MM.1S (cell line): Measurements from ENCODE around the gene POLQ.

Source experiments
- DNase-seq: peaks from one replicate; pipeline ENCODE4 v3.0.0-alpha.2; 2015
- H2AFZ ChIP-seq: fragments of 300-600 bp; sonication (generic); 2 replicates; pipeline ENCODE4 v1.6.0; 2016; ENCODE audit warnings: antibody characterized with exemption, low read length
- H3F3A ChIP-seq: fragments of 300-600 bp; sonication (generic); 2 replicates; pipeline ENCODE4 v1.6.1; 2016; ENCODE audit warnings: mild to moderate bottlenecking, antibody characterized with exemption, low read length, moderate library complexity, mixed read lengths; ENCODE audit not compliant: insufficient read depth
- H3K27ac ChIP-seq: fragments of 300-600 bp; sonication (generic); 2 replicates; pipeline ENCODE4 v1.5.1; 2016; ENCODE audit warnings: mild to moderate bottlenecking, low read length
- H3K27me3 ChIP-seq: fragments of 300-600 bp; sonication (generic); replicated peaks from 2 replicates; pipeline ENCODE4 v1.6.0; 2016; ENCODE audit warnings: low read length; ENCODE audit not compliant: insufficient read depth
- H3K36me3 ChIP-seq: fragments of 300-600 bp; sonication (generic); replicated peaks from 2 replicates; pipeline ENCODE4 v1.6.1; 2016; ENCODE audit warnings: mild to moderate bottlenecking, low read length, mixed read lengths; ENCODE audit not compliant: insufficient read depth
- H3K4me1 ChIP-seq: fragments of 300-600 bp; sonication (generic); 2 replicates; pipeline ENCODE4 v1.6.1; 2016; ENCODE audit warnings: low read length, mixed read lengths
- H3K4me2 ChIP-seq: fragments of 300-600 bp; sonication (generic); 2 replicates; pipeline ENCODE4 v1.6.0; 2016; ENCODE audit warnings: low read depth, low read length
- H3K4me3 ChIP-seq: fragments of 300-600 bp; sonication (generic); 2 replicates; pipeline ENCODE4 v1.5.1; 2016; ENCODE audit warnings: low read length, mixed read lengths
- H3K79me2 ChIP-seq: fragments of 300-600 bp; sonication (generic); 2 replicates; pipeline ENCODE4 v1.6.1; 2016; ENCODE audit warnings: mixed run types, low read length, mixed read lengths
- H3K9ac ChIP-seq: fragments of 300-600 bp; sonication (generic); 2 replicates; pipeline ENCODE4 v1.6.1; 2016; ENCODE audit warnings: low read length, mixed read lengths
- H3K9me2 ChIP-seq: fragments of 300-600 bp; sonication (generic); replicated peaks from 2 replicates; pipeline ENCODE4 v1.6.1; 2016; ENCODE audit warnings: mild to moderate bottlenecking, low read length, mixed read lengths; ENCODE audit not compliant: insufficient read depth
- H3K9me3 ChIP-seq: fragments of 300-600 bp; sonication (generic); replicated peaks from 2 replicates; pipeline ENCODE4 v1.6.1; 2016; ENCODE audit warnings: mild to moderate bottlenecking, low read length, mixed read lengths; ENCODE audit not compliant: insufficient read depth
- H4K20me1 ChIP-seq: fragments of 300-600 bp; sonication (generic); 2 replicates; pipeline ENCODE4 v1.6.1; 2016; ENCODE audit warnings: mild to moderate bottlenecking, low read length, moderate library complexity, mixed read lengths; ENCODE audit not compliant: insufficient read depth
- EZH2 ChIP-seq: fragments of 300-600 bp; sonication (generic); optimal IDR thresholded peaks from 2 replicates; pipeline ENCODE3; 2017; ENCODE audit warnings: low read depth, mild to moderate bottlenecking, antibody characterized with exemption, low read length, mixed read lengths
- EZH2phosphoT487 ChIP-seq: fragments of 300-600 bp; sonication (generic); IDR thresholded peaks from 2 replicates; pipeline ENCODE4 v1.6.1; 2018; ENCODE audit warnings: antibody characterized with exemption, low read length
- TF ChIP-seq, protein P1 (sequence below): fragments of 300-600 bp; sonication (generic); IDR thresholded peaks from 2 replicates; pipeline ENCODE4 v1.5.1; 2016; ENCODE audit warnings: antibody characterized with exemption, low read length, mixed read lengths

The POLQ gene

DNA sequence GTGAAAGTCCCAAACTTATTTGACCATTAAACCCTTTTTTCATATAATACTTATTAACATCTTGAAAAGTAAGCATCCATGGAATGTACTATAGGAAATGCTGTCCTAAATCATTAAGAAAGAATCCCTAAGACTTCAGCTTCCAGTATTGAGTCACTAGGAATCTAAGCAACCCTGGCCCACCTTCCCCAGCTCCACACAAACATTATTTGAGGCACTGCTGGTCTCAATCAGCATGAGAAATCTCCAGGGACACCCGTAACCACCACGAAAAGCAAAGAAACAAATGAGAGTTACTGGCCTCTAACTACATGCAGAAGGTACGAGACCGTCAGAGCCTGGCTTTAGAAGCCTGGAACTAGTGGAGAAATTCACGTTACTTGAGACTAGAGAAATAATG lies 68.2 kb downstream of the POLQ start:
- Histone ChIP-seq H3K9me3 (no peaks in the 10 kb centered on the region), H4K20me1 (no peaks in the 10 kb centered on the region), H2AFZ (no peak overlapping the region), H3K4me3 (no peak overlapping the region), H3K9ac (no peak overlapping the region), H3K4me2 (no peak overlapping the region), H3K9me2 (no peaks in the 10 kb centered on the region), H3K27ac (no peak overlapping the region), H3F3A (no peaks in the 10 kb centered on the region), H3K27me3 (no peaks in the 10 kb centered on the region), H3K36me3 (peaks cover 28% of the 10 kb centered on the region; the same call in 1 of the 2 replicates), H3K79me2 (peaks cover 6% of the 10 kb centered on the region; the same call in 1 of the 2 replicates), H3K4me1 (no peaks in the 10 kb centered on the region)
- DNase-seq = no peak
- no peak for TF ChIP-seq EZH2

- Histone ChIP-seq H3K9ac (no peak overlapping the region), H3K79me2 (peaks cover 4% of the 10 kb centered on the region; the same call in 1 of the 2 replicates), H3K27me3 (no peaks in the 10 kb centered on the region), H2AFZ (no peak overlapping the region), H3K4me1 (no peaks in the 10 kb centered on the region), H3K4me2 (no peak overlapping the region), H3K36me3 (peaks cover 27% of the 10 kb centered on the region; the same call in 1 of the 2 replicates), H3K4me3 (no peak overlapping the region), H4K20me1 (no peaks in the 10 kb centered on the region), H3F3A (no peaks in the 10 kb centered on the region), H3K9me3 (no peaks in the 10 kb centered on the region), H3K27ac (no peak overlapping the region), H3K9me2 (no peaks in the 10 kb centered on the region)
- TF ChIP-seq EZH2 = no peak
- TF ChIP-seq, protein P1, sequence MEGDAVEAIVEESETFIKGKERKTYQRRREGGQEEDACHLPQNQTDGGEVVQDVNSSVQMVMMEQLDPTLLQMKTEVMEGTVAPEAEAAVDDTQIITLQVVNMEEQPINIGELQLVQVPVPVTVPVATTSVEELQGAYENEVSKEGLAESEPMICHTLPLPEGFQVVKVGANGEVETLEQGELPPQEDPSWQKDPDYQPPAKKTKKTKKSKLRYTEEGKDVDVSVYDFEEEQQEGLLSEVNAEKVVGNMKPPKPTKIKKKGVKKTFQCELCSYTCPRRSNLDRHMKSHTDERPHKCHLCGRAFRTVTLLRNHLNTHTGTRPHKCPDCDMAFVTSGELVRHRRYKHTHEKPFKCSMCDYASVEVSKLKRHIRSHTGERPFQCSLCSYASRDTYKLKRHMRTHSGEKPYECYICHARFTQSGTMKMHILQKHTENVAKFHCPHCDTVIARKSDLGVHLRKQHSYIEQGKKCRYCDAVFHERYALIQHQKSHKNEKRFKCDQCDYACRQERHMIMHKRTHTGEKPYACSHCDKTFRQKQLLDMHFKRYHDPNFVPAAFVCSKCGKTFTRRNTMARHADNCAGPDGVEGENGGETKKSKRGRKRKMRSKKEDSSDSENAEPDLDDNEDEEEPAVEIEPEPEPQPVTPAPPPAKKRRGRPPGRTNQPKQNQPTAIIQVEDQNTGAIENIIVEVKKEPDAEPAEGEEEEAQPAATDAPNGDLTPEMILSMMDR = no peak
- TF ChIP-seq EZH2phosphoT487 = no peak
- DNase-seq = no peak
Observed at GRCh38 chr3:121473001-121473400, 72.8 kb downstream of the POLQ start.

DNA sequence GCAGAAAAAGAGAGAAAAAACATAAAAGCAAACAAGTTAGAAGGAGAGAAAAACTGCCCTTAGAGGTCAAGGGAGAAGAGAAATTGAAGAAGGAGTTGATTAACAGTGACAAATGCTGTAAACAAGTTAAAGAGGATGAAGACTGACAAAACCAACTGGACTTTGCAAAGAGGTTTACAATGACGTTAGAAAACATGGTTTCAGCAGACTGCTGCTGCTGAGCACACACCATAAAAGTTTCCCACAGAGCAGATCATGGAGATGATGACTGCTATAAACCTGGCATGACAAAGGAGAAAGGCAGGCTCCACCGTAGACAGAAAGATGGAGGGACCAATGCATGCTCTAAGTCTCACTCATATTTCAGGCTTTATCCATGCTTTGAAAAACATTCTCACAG lies 78.7 kb downstream of the POLQ start:
- Histone ChIP-seq H2AFZ (no peak overlapping the region), H3K9ac (no peak overlapping the region), H3K4me2 (no peak overlapping the region), H3K4me1 (no peaks in the 10 kb centered on the region), H3K36me3 (peaks cover 13% of the 10 kb centered on the region; the same call in 1 of the 2 replicates), H3K27me3 (no peaks in the 10 kb centered on the region), H3K79me2 (no peaks in the 10 kb centered on the region), H3K4me3 (no peak overlapping the region), H3K27ac (no peak overlapping the region), H4K20me1 (no peaks in the 10 kb centered on the region), H3F3A (no peaks in the 10 kb centered on the region), H3K9me3 (no peaks in the 10 kb centered on the region), H3K9me2 (no peaks in the 10 kb centered on the region)
- TF ChIP-seq EZH2phosphoT487 (no peak), EZH2 (no peak)
- TF ChIP-seq, protein P1 = no peak
- no peak for DNase-seq

DNA sequence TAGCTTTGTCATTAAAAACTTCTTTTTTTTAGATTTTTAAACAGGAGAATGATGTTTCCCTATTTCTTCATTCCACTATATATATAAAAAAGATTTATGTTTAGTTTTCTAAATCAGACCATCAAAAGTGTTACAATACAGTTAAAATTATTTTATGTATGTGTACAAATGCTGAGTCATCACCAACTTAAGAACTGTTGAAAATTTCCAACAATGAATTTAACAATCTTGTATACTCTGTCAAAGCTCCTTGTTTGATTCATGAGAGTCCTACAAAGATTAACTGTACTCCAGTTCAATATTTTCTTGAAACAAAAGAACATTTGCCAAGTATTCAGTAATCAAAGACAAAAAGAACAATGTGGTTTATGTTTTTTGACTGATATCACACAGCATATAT lies 82.0 kb downstream of the POLQ start:
- Histone ChIP-seq H2AFZ (no peak overlapping the region), H3F3A (no peaks in the 10 kb centered on the region), H3K9me2 (no peaks in the 10 kb centered on the region), H3K79me2 (no peaks in the 10 kb centered on the region), H3K9me3 (no peaks in the 10 kb centered on the region), H3K4me3 (no peak overlapping the region), H3K9ac (no peak overlapping the region), H3K27me3 (no peaks in the 10 kb centered on the region), H4K20me1 (no peaks in the 10 kb centered on the region), H3K4me1 (no peaks in the 10 kb centered on the region), H3K36me3 (peaks cover 12% of the 10 kb centered on the region; the same call in 1 of the 2 replicates), H3K27ac (no peak overlapping the region), H3K4me2 (no peak overlapping the region)
- DNase-seq = no peak
- TF ChIP-seq, protein P1 = no peak
